ENCODE results near the gene RNF141.

The RNF141 gene, protein sequence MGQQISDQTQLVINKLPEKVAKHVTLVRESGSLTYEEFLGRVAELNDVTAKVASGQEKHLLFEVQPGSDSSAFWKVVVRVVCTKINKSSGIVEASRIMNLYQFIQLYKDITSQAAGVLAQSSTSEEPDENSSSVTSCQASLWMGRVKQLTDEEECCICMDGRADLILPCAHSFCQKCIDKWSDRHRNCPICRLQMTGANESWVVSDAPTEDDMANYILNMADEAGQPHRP

DNA sequence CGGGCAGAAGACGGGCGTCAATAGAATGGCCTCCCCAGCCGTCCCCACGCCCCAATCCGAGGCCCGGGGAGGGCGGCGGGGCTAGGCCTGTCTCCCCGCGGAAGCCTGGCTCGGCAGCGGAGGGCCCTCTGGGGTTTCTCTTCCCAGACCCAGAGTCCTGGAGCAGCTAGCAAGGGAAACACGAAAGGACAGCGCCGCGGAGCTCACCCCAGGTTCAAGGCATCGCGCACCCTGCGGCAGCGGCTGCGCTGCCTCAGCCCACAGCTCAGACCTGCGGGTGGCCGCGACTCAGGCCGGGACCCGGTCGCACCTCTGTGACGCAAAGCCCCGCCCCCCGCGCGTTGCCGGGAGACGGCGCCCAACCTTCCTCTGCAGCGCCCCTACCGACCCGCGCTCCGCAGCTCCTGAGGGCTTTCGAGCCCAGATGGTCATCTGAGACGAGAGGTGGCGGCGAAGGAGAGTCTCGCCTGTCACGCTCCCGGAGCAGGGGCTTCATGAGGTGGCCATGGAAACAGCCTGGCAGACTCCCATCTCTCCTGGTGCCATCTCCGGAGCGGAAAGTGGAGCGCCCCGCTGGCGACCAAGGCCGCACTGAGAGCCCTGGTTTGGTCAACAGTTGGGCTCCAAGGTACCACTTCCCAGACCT lies at the start of gene RNF141:
TSS of gene RNF141 (minus strand) at position 273 of the 646 bp plus-strand sequence. CDS start 7,029 bp downstream, outside the sequence.
- H3K27ac ChIP-seq: peak within 1 kb of the TSS; percentile 92
- DNase-seq: peak; percentile 93 to 97

DNA sequence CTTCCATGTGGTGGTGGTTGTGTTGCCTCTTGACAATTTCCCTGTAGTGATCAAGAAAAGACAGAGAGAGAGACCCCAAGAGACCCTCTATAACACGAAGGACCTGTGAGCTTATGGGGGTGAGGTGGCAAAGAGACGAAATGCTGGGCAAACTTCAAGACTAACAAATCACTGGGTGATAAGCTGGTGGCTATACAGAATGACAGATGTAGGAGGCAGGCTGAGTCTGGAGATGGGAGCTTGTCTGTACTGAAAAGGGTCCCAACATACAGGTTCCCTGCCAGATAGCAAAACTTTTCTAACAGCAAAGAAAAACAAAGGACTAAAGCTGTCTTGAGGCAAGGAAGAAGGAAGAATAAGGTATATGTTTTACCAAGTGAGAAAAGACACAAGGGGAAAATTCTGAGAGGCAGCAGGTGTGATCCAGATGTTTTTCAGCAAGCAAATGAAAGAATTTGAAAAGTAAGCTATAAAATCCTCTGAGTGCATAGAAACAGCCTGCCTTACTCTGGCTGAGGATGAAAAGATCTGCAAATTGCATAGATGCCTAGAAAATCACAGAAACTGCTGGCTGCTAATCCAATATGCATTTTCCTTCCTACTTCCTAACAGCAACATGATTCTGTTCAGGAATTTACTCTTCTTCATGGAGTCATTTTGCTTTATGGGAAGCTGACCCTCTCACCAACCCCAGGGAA lies 49.4 kb upstream of the RNF141 start:
- DNase-seq: no peak
- peak overlapping the region; percentile 84 to 87 for H3K27ac ChIP-seq
- H3K4me1 ChIP-seq: peaks cover 0 to 69% (median 31%) of the 10 kb centered on the region in 4 donors

More for the DNA sequence above, at the start of gene RNF141:
- Histone ChIP-seq H3K4me3 (peak within 1 kb of the TSS; percentile 88 to 89), H3K36me3 (no peaks in the 10 kb centered on the region), H3K4me1 (peaks cover 0 to 42% (median 17%) of the 10 kb centered on the region in 4 donors), H3K27me3 (no peaks in the 10 kb centered on the region), H3K9me3 (no peaks in the 10 kb centered on the region)
- intact Hi-C loops (cut with DNase I; ENCODE audit: low total_unique reads): no loop called here
- TF ChIP-seq, protein P1, sequence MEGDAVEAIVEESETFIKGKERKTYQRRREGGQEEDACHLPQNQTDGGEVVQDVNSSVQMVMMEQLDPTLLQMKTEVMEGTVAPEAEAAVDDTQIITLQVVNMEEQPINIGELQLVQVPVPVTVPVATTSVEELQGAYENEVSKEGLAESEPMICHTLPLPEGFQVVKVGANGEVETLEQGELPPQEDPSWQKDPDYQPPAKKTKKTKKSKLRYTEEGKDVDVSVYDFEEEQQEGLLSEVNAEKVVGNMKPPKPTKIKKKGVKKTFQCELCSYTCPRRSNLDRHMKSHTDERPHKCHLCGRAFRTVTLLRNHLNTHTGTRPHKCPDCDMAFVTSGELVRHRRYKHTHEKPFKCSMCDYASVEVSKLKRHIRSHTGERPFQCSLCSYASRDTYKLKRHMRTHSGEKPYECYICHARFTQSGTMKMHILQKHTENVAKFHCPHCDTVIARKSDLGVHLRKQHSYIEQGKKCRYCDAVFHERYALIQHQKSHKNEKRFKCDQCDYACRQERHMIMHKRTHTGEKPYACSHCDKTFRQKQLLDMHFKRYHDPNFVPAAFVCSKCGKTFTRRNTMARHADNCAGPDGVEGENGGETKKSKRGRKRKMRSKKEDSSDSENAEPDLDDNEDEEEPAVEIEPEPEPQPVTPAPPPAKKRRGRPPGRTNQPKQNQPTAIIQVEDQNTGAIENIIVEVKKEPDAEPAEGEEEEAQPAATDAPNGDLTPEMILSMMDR (IDR thresholded peaks at IDR 0.05): peak; percentile 82 to 83

DNA sequence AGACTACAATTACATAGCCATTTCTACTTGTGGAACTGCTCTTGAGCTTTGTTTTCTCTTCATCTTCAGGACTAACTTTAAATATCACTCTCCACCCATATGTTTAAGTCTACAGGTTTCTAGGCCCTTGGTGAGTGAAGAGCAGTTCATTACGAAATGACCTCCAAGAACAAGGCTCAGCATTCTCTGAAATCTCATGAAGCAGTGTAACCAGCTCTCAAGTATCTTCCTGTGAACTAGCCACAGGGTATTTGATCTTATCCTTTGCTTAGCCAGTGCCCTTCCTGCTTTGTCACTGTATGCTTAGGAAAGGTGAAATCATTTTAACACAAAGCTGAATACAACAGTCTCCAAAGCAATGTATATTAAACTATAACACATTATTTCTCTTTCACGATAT lies 47.9 kb upstream of the RNF141 start:
- Histone ChIP-seq H3K4me3 (no peak overlapping the region), H3K9me3 (no peaks in the 10 kb centered on the region), H3K36me3 (peaks cover 31 to 58% (median 38%) of the 10 kb centered on the region in 3 donors), H3K4me1 (peaks cover 0 to 79% (median 33%) of the 10 kb centered on the region in 4 donors), H3K27ac (peak overlapping the region; percentile 84 to 87), H3K27me3 (no peaks in the 10 kb centered on the region)
- TF ChIP-seq, protein P1 (IDR thresholded peaks at IDR 0.05): no peak
- intact Hi-C loops (cut with DNase I; ENCODE audit: low total_unique reads): no loop called here
- DNase-seq: no peak

More for the DNA sequence above, 49.4 kb upstream of the RNF141 start:
- Histone ChIP-seq H3K36me3 (peaks cover 35 to 58% (median 42%) of the 10 kb centered on the region in 3 donors), H3K27me3 (no peaks in the 10 kb centered on the region), H3K4me3 (no peak overlapping the region), H3K9me3 (no peaks in the 10 kb centered on the region)
- intact Hi-C loops (cut with DNase I; ENCODE audit: low total_unique reads): no loop called here
- TF ChIP-seq, protein P1 (IDR thresholded peaks at IDR 0.05): no peak

DNA sequence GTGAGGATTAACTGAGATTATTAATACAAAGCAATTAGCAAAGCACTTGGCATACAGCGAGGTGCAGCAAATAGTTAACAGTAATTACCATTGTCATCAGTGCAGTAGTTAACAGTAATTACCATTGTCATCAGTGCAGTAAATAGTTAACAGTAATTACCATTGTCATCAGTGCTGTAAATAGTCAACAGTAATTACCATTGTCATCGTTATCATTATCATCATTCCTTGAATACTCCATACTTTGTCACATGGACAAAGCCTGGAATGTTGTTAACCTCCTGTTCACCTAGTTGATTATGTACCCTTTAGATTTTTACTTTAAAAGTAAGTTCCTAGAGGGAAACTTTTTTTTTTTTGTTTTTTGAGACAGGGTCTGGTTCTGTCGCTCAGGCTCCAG lies 47.0 kb upstream of the RNF141 start:
- H3K9me3 ChIP-seq: no peaks in the 10 kb centered on the region
- intact Hi-C loops (cut with DNase I; ENCODE audit: low total_unique reads): no loop called here
- peaks cover 23 to 61% (median 30%) of the 10 kb centered on the region in 3 donors for H3K36me3 ChIP-seq
- DNase-seq: no peak
- peak overlapping the region; percentile 84 to 87 for H3K27ac ChIP-seq
- TF ChIP-seq, protein P1 (IDR thresholded peaks at IDR 0.05): no peak
- H3K4me3 ChIP-seq: no peak overlapping the region
- peaks cover 0 to 77% (median 32%) of the 10 kb centered on the region in 4 donors for H3K4me1 ChIP-seq
- no peaks in the 10 kb centered on the region for H3K27me3 ChIP-seq

DNA sequence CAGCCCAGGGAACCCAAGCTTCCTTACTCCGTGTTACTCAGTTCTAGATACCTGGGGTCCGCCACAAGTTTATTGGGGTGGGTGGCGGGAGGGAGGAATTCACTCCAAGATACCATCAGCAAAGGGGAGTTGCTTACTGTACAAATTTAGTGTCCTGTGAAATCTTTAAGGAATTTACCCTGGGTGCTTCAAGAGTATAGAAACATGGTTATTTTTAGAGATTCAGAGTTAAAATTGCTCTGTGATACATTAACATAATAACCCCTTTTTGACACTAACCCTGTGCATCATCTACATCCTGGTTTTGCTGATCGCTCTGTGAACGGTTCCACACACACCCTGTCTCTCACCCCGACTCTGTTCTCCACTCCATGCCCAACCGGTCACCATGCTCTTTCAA lies 46.4 kb upstream of the RNF141 start:
- Histone ChIP-seq H3K4me3 (no peak overlapping the region), H3K36me3 (peaks cover 23 to 67% (median 33%) of the 10 kb centered on the region in 3 donors), H3K27ac (peak overlapping the region; percentile 84 to 87), H3K9me3 (no peaks in the 10 kb centered on the region), H3K27me3 (no peaks in the 10 kb centered on the region), H3K4me1 (peaks cover 0 to 71% (median 29%) of the 10 kb centered on the region in 4 donors)
- TF ChIP-seq, protein P1 (IDR thresholded peaks at IDR 0.05): no peak
- no peak for DNase-seq
- intact Hi-C loops (cut with DNase I; ENCODE audit: low total_unique reads): no loop called here

Data from tibial artery (tissue), 4 donors.